Left kidney (tissue), 2 donors: ENCODE results near the gene XPC. TPM values are rescaled to one million over a fixed set of nuclear protein-coding genes. Genes with fewer than 3 reads are reported as not detected.

ENCODE experiments used
- DNase-seq: peaks from one replicate; pipeline ENCODE4 v3.0.0-alpha.2; 2013
- polyA plus RNA-seq: library from polyadenylated mRNA; unstranded; fragments of 120-200 nt; gene quantifications from one replicate; pipeline ENCODE4 v1.2.1, GENCODE V29; 2013; ENCODE audit not compliant: insufficient read length

Gene XPC
- polyA plus RNA-seq, 1 donor, result 57.9 TPM

GRCh38 chr3:14172496-14172895 lies 5.9 kb downstream of the XPC start:
- no peak for DNase-seq

GRCh38 chr3:14170531-14171159 lies 7.8 kb downstream of the XPC start:
- DNase-seq, result no peak

GRCh38 chr3:14169871-14170270 lies 8.5 kb downstream of the XPC start:
- no peak for DNase-seq

GRCh38 chr3:14169435-14169834 lies 9.0 kb downstream of the XPC start:
- DNase-seq, result no peak

- DNase-seq, result no peak
Measured at GRCh38 chr3:14166877-14167603, 11.4 kb downstream of the XPC start.

GRCh38 chr3:14162178-14162577 lies 16.2 kb downstream of the XPC start:
- DNase-seq, result no peak

- DNase-seq, result no peak
Measured at GRCh38 chr3:14161282-14161681, 17.1 kb downstream of the XPC start.

GRCh38 chr3:14159426-14159825 lies 19.0 kb downstream of the XPC start:
- DNase-seq, result no peak

- DNase-seq, result no peak
Measured at GRCh38 chr3:14158370-14158769, 20.0 kb downstream of the XPC start.

GRCh38 chr3:14157951-14158350 lies 20.4 kb downstream of the XPC start:
- DNase-seq, result no peak

- DNase-seq, result no peak
Measured at GRCh38 chr3:14156843-14157561, 21.4 kb downstream of the XPC start.

- DNase-seq, result no peak
Measured at GRCh38 chr3:14156201-14156600, 22.2 kb downstream of the XPC start.

- no peak for DNase-seq
Measured at GRCh38 chr3:14154895-14155440, 23.4 kb downstream of the XPC start.

GRCh38 chr3:14154276-14154675 lies 24.1 kb downstream of the XPC start:
- DNase-seq, result no peak

- no peak for DNase-seq
Measured at GRCh38 chr3:14153663-14154062, 24.7 kb downstream of the XPC start.

GRCh38 chr3:14152963-14153355 lies 25.4 kb downstream of the XPC start:
- no peak for DNase-seq

GRCh38 chr3:14152233-14152962 lies 26.0 kb downstream of the XPC start:
- DNase-seq, result no peak

- DNase-seq, result no peak
Measured at GRCh38 chr3:14151471-14152083, 26.8 kb downstream of the XPC start.

- DNase-seq, result no peak
Measured at GRCh38 chr3:14150491-14151230, 27.7 kb downstream of the XPC start.

GRCh38 chr3:14150078-14150477 lies 28.3 kb downstream of the XPC start:
- DNase-seq, result no peak
